GM18951 (cell line): ENCODE results near the gene PPARG.
"Not testable (repeated sequence)": the region's sequence is repeated elsewhere in the genome, so short reads cannot be mapped to it uniquely, and the experiment has no call there.

Experiments used
- POLR2A ChIP-seq: IDR thresholded peaks from 4 replicates; pipeline ENCODE4 v1.6.1; 2011; ENCODE audit warnings: mild to moderate bottlenecking; ENCODE audit not compliant: insufficient read length, insufficient read depth; ENCODE audit errors: extremely low read depth
- in situ Hi-C: fragments of 300-500 bp; cut with MboI; formaldehyde crosslinking; loops from one replicate; pipeline ENCODE4 v1.12.0; 2022; ENCODE audit warnings: low sequenced_read_pairs, mixed read lengths, inconsistent platforms; ENCODE audit not compliant: unreplicated experiment

Gene PPARG

GRCh38 chr3:12370758-12371157 is 81.9 kb downstream of the PPARG start:
- in situ Hi-C loops, result no loop called here
- no peak for TF ChIP-seq POLR2A

GRCh38 chr3:12371525-12372140 is 82.8 kb downstream of the PPARG start:
- in situ Hi-C loops, result no loop called here

GRCh38 chr3:12372741-12373280 is 83.9 kb downstream of the PPARG start:
- in situ Hi-C loops, result no loop called here
- TF ChIP-seq POLR2A, result no peak

More at GRCh38 chr3:12371525-12372140, 82.8 kb downstream of the PPARG start:
- no peak for TF ChIP-seq POLR2A

- in situ Hi-C loops, result no loop called here
- TF ChIP-seq POLR2A, result no peak
Measured at GRCh38 chr3:12375572-12375971, 86.7 kb downstream of the PPARG start.

- no peak for TF ChIP-seq POLR2A
- in situ Hi-C loops, result no loop called here
Measured at GRCh38 chr3:12379640-12380429, 91.0 kb downstream of the PPARG start.

GRCh38 chr3:12380461-12380860 is 91.6 kb downstream of the PPARG start:
- in situ Hi-C loops, result no loop called here

GRCh38 chr3:12381199-12381598 is 92.3 kb downstream of the PPARG start:
- in situ Hi-C loops, result no loop called here
- no peak for TF ChIP-seq POLR2A

More at GRCh38 chr3:12380461-12380860, 91.6 kb downstream of the PPARG start:
- no peak for TF ChIP-seq POLR2A

GRCh38 chr3:12383218-12383617 is 94.3 kb downstream of the PPARG start:
- in situ Hi-C loops, result no loop called here
- no peak for TF ChIP-seq POLR2A

GRCh38 chr3:12384451-12385233 is 95.8 kb downstream of the PPARG start:
- in situ Hi-C loops, result no loop called here
- TF ChIP-seq POLR2A, result no peak

GRCh38 chr3:12386514-12387291 is 97.8 kb downstream of the PPARG start:
- in situ Hi-C loops, result not testable (repeated sequence)

GRCh38 chr3:12388185-12388584 is 99.3 kb downstream of the PPARG start:
- in situ Hi-C loops, result no loop called here
- TF ChIP-seq POLR2A, result no peak

GRCh38 chr3:12392101-12392878 is 103.4 kb downstream of the PPARG start:
- in situ Hi-C loops, result no loop called here
- no peak for TF ChIP-seq POLR2A
